ENCODE measurements around the gene MTOR. TPM values are rescaled to one million over a fixed set of nuclear protein-coding genes. Genes with fewer than 3 reads are reported as not detected.

MTOR gene
- total and polyA plus RNA-seq, 2 of the 8 experiments (the other 6 are each of a cell fraction or from before 2014, with no cell fraction given): 44.2 to 76.8 TPM

DNA sequence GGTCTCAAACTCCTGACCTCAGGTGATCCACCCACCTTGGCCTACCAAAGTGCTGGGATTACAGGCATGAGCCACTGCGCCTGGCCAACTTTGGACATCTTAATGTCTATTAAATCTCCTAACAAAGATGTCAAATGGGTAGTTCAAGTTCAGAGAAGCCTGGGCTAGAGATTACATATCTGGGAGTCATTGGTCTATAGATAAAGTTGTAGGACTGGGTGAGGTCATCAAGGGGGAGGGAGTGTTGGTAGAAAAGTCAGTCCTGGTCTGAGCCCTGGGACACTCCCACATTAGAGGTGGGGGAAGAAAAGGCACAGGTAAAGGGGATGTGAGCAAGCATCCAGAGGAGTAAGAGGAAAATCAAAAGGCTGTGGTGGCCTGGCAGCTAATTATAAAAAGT is 17.3 kb upstream of the MTOR start (continued):
- TF ChIP-seq SIN3A (conservative IDR thresholded peaks at IDR 0.05 in 1 of 2, IDR thresholded peaks at IDR 0.05 in 1 of 2; ENCODE audit: low read depth in 1 of 2, low read length in 2 of 2) (no peak), CTBP2 (IDR thresholded peaks at IDR 0.05; ENCODE audit: borderline replicate concordance, insufficient read depth, insufficient read length, low read length) (no peak), BACH1 (IDR thresholded peaks at IDR 0.05; ENCODE audit: low read length) (no peak), JUN (IDR thresholded peaks at IDR 0.05; ENCODE audit: low read depth, low read length) (no peak)

Data from H1 (cell line).